HG03521 (cell line): ENCODE results near the gene AMZ2.
"Not testable (repeated sequence)": the region's sequence is repeated elsewhere in the genome, so short reads cannot be mapped to it uniquely, and the experiment has no call there.

Source experiments
- ATAC-seq: cut with Tn5 transposase; IDR thresholded peaks from one replicate; pipeline ENCODE4 v1.9.1; 2021; ENCODE audit warnings: mild to moderate bottlenecking, moderate library complexity; ENCODE audit not compliant: unreplicated experiment

AMZ2 gene

GRCh38 chr17:68219429-68219828, 28.4 kb upstream of the AMZ2 start:
- ATAC-seq, result not testable (repeated sequence)

GRCh38 chr17:68220186-68220585, 27.7 kb upstream of the AMZ2 start:
- ATAC-seq, result not testable (repeated sequence)

GRCh38 chr17:68220786-68221185, 27.1 kb upstream of the AMZ2 start:
- ATAC-seq, result not testable (repeated sequence)

GRCh38 chr17:68221786-68222185, 26.1 kb upstream of the AMZ2 start:
- ATAC-seq, result no peak

- no peak for ATAC-seq
Measured at GRCh38 chr17:68222606-68223005, 25.2 kb upstream of the AMZ2 start.

- not testable (repeated sequence) for ATAC-seq
Measured at GRCh38 chr17:68225055-68225454, 22.8 kb upstream of the AMZ2 start.

GRCh38 chr17:68228039-68228680, 19.7 kb upstream of the AMZ2 start:
- ATAC-seq, result not testable (repeated sequence)

GRCh38 chr17:68228817-68229570, 18.8 kb upstream of the AMZ2 start:
- ATAC-seq, result no peak

- ATAC-seq, result no peak
Measured at GRCh38 chr17:68229619-68230018, 18.2 kb upstream of the AMZ2 start.

- not testable (repeated sequence) for ATAC-seq
Measured at GRCh38 chr17:68231131-68231530, 16.7 kb upstream of the AMZ2 start.

GRCh38 chr17:68231541-68231940, 16.3 kb upstream of the AMZ2 start:
- no peak for ATAC-seq

GRCh38 chr17:68232741-68233140, 15.1 kb upstream of the AMZ2 start:
- not testable (repeated sequence) for ATAC-seq

GRCh38 chr17:68234726-68235335, 13.0 kb upstream of the AMZ2 start:
- not testable (repeated sequence) for ATAC-seq

- ATAC-seq, result not testable (repeated sequence)
Measured at GRCh38 chr17:68235336-68235791, 12.5 kb upstream of the AMZ2 start.

- ATAC-seq, result peak; percentile 69
Measured at GRCh38 chr17:68237369-68238163, 10.3 kb upstream of the AMZ2 start.

GRCh38 chr17:68238164-68238870, 9.5 kb upstream of the AMZ2 start:
- ATAC-seq, result peak; percentile 1

- ATAC-seq, result no peak
Measured at GRCh38 chr17:68238871-68239253, 9.0 kb upstream of the AMZ2 start.

GRCh38 chr17:68239632-68240366, 8.0 kb upstream of the AMZ2 start:
- no peak for ATAC-seq

- no peak for ATAC-seq
Measured at GRCh38 chr17:68246271-68247028, 1.4 kb upstream of the AMZ2 start.
